OCI-LY1 (cell line): ENCODE results near the gene CTNNBL1.
"Not testable (repeated sequence)": the region's sequence is repeated elsewhere in the genome, so short reads cannot be mapped to it uniquely, and the experiment has no call there.

Experiments used
- H2AFZ ChIP-seq: fragments of 200-600 bp; sonication (generic), shearing (Covaris generic); 2 replicates; pipeline ENCODE4 v1.6.0; 2014; ENCODE audit warnings: antibody characterized with exemption, mild to moderate bottlenecking, low read length
- H3F3A ChIP-seq: fragments of 200-600 bp; sonication (generic), shearing (Covaris generic); 2 replicates; pipeline ENCODE4 v1.6.0; 2014; ENCODE audit warnings: mild to moderate bottlenecking, antibody characterized with exemption, low read length, moderate library complexity; ENCODE audit not compliant: insufficient read depth
- H3K27ac ChIP-seq: fragments of 200-600 bp; sonication (generic); 2 replicates; pipeline ENCODE4 v1.5.1; 2014; ENCODE audit warnings: low read length, mixed run types, mild to moderate bottlenecking, low read depth; ENCODE audit not compliant: poor library complexity, severe bottlenecking
- H3K27me3 ChIP-seq: fragments of 200-600 bp; sonication (generic); 2 replicates; pipeline ENCODE4 v1.6.0; 2014; ENCODE audit warnings: antibody characterized with exemption, mild to moderate bottlenecking, low read length, moderate library complexity; ENCODE audit not compliant: insufficient read depth
- H3K36me3 ChIP-seq: fragments of 200-600 bp; sonication (generic); 2 replicates; pipeline ENCODE4 v1.6.1; 2014; ENCODE audit warnings: mild to moderate bottlenecking, antibody characterized with exemption, low read length, moderate library complexity, mixed read lengths; ENCODE audit not compliant: insufficient read depth
- H3K4me1 ChIP-seq: fragments of 200-600 bp; sonication (generic); 2 replicates; pipeline ENCODE4 v1.5.1; 2014; ENCODE audit warnings: mild to moderate bottlenecking, low read length, moderate library complexity; ENCODE audit not compliant: insufficient read depth, severe bottlenecking
- H3K4me2 ChIP-seq: fragments of 200-600 bp; sonication (generic), shearing (Covaris generic); 2 replicates; pipeline ENCODE4 v1.6.1; 2014; ENCODE audit warnings: low read length
- H3K4me3 ChIP-seq: fragments of 200-600 bp; sonication (generic); 2 replicates; pipeline ENCODE4 v1.5.1; 2014; ENCODE audit warnings: low read length, low read depth, mild to moderate bottlenecking, mixed read lengths; ENCODE audit not compliant: poor library complexity, severe bottlenecking
- H3K79me2 ChIP-seq: fragments of 200-600 bp; shearing (Covaris generic); 2 replicates; pipeline ENCODE4 v1.6.1; 2016; ENCODE audit warnings: mixed run types, low read length, mixed read lengths; ENCODE audit not compliant: insufficient read depth
- H3K9ac ChIP-seq: fragments of 200-600 bp; sonication (generic), shearing (Covaris generic); 2 replicates; pipeline ENCODE4 v1.6.1; 2014; ENCODE audit warnings: mild to moderate bottlenecking, low read length, mixed read lengths
- H3K9me2 ChIP-seq: fragments of 200-600 bp; sonication (generic), shearing (Covaris generic); 2 replicates; pipeline ENCODE4 v1.6.1; 2014; ENCODE audit warnings: low read depth, mild to moderate bottlenecking, low read length, mixed read lengths
- H3K9me3 ChIP-seq: fragments of 200-600 bp; shearing (Covaris generic); 2 replicates; pipeline ENCODE4 v1.6.1; 2014; ENCODE audit warnings: low read length, mixed read lengths
- H4K20me1 ChIP-seq: fragments of 200-600 bp; sonication (generic), shearing (Covaris generic); 2 replicates; pipeline ENCODE4 v1.6.0; 2016; ENCODE audit warnings: mild to moderate bottlenecking, low read length; ENCODE audit not compliant: insufficient read depth
- EZH2 ChIP-seq: fragments of 200-600 bp; sonication (generic), shearing (Covaris generic); IDR thresholded peaks from 2 replicates; pipeline ENCODE4 v1.8.0; 2017; ENCODE audit warnings: borderline replicate concordance, mixed run types, mild to moderate bottlenecking, antibody characterized with exemption, low read length, moderate library complexity, mixed read lengths
- TF ChIP-seq, protein P1 (sequence below): fragments of 200-600 bp; sonication (generic), shearing (Covaris generic); IDR thresholded peaks from 2 replicates; pipeline ENCODE4 v1.5.1; 2017; ENCODE audit warnings: mild to moderate bottlenecking, antibody characterized with exemption, low read length, moderate library complexity, mixed read lengths

Gene CTNNBL1

DNA sequence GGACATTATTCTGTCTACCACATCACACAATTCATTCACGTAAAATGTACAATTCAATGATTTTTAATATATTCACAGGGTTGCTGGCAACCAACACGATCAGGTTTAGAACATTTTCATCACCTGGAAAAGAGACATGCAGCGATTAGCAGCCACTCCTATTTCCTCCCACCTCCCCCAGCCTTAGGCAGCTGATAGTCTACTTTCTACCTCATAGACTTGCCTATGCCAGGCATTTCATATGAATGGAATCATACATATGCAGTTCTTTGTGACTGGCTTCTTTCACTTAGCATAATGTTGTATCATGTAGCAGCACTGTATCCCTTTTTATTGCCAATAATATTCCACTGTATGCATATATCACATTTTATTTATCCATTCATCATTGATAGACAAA is 31.5 kb upstream of the CTNNBL1 start:
- H3K4me3 ChIP-seq = no peak overlapping the region
- no peaks in the 10 kb centered on the region for H3K36me3 ChIP-seq
- H3F3A ChIP-seq = no peaks in the 10 kb centered on the region
- no peak overlapping the region for H3K4me2 ChIP-seq
- no peaks in the 10 kb centered on the region for H3K79me2 ChIP-seq
- H4K20me1 ChIP-seq = no peaks in the 10 kb centered on the region
- no peak overlapping the region for H3K9ac ChIP-seq
- H3K4me1 ChIP-seq = no peaks in the 10 kb centered on the region
- H3K27me3 ChIP-seq = no peaks in the 10 kb centered on the region
- H3K9me3 ChIP-seq = no peaks in the 10 kb centered on the region
- no peak for TF ChIP-seq EZH2
- no peak overlapping the region for H2AFZ ChIP-seq
- H3K9me2 ChIP-seq = no peaks in the 10 kb centered on the region
- no peak overlapping the region for H3K27ac ChIP-seq

DNA sequence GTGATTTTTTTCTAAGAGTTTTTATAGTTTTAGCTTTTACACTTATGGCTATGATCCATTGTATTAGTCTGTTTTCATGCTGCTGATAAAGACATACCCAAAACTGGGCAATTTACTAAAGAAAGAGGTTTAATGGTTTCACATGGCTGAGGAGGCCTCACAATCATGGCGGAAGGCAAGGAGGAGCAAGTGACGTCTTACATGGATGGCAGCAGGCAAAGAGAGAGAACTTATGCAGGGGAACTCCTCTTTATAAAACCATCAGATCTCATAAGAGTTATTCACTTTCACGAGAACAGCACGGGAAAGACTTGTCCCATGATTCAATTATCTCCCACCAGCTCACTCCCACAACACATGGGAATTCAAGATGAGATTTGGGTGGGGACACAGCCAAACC is 29.2 kb upstream of the CTNNBL1 start:
- not testable (repeated sequence) for H3K27ac ChIP-seq, H3K4me3 ChIP-seq, H3F3A ChIP-seq, H3K27me3 ChIP-seq, H3K4me1 ChIP-seq, H3K36me3 ChIP-seq, H3K9me2 ChIP-seq, H3K4me2 ChIP-seq, H4K20me1 ChIP-seq, H3K9me3 ChIP-seq, H2AFZ ChIP-seq, H3K79me2 ChIP-seq, H3K9ac ChIP-seq

DNA sequence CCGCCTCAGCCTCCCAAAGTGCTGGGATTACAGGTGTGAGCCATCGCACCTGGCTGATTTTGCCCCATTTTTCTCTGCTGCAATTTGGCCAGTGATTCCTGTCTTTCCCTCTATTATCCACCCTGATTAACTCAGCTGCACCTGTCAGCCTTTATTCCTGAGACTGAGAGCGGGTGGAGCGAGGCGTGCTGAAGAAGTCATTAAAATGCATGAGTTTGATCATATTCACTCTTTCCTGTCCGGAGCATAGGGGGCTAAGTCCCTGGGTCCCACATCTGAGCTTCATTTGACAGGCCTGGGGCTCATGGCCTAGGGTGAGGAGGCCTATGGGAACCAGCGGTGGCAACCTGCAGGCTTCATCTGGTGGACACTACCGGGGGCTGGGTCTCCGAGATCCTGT is 25.7 kb upstream of the CTNNBL1 start:
- Histone ChIP-seq H3K79me2 (no peaks in the 10 kb centered on the region), H3K36me3 (no peaks in the 10 kb centered on the region), H3K4me3 (no peak overlapping the region), H3K27me3 (0 out of 2 replicates have a peak, but pooled peaks cover 3% of the 10 kb centered on the region), H2AFZ (no peak overlapping the region), H3K4me2 (no peak overlapping the region), H3K27ac (no peak overlapping the region), H3F3A (no peaks in the 10 kb centered on the region), H4K20me1 (no peaks in the 10 kb centered on the region), H3K9ac (no peak overlapping the region), H3K4me1 (no peaks in the 10 kb centered on the region), H3K9me3 (no peaks in the 10 kb centered on the region), H3K9me2 (no peaks in the 10 kb centered on the region)
- TF ChIP-seq EZH2 = no peak
- TF ChIP-seq, protein P1, sequence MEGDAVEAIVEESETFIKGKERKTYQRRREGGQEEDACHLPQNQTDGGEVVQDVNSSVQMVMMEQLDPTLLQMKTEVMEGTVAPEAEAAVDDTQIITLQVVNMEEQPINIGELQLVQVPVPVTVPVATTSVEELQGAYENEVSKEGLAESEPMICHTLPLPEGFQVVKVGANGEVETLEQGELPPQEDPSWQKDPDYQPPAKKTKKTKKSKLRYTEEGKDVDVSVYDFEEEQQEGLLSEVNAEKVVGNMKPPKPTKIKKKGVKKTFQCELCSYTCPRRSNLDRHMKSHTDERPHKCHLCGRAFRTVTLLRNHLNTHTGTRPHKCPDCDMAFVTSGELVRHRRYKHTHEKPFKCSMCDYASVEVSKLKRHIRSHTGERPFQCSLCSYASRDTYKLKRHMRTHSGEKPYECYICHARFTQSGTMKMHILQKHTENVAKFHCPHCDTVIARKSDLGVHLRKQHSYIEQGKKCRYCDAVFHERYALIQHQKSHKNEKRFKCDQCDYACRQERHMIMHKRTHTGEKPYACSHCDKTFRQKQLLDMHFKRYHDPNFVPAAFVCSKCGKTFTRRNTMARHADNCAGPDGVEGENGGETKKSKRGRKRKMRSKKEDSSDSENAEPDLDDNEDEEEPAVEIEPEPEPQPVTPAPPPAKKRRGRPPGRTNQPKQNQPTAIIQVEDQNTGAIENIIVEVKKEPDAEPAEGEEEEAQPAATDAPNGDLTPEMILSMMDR = no peak

DNA sequence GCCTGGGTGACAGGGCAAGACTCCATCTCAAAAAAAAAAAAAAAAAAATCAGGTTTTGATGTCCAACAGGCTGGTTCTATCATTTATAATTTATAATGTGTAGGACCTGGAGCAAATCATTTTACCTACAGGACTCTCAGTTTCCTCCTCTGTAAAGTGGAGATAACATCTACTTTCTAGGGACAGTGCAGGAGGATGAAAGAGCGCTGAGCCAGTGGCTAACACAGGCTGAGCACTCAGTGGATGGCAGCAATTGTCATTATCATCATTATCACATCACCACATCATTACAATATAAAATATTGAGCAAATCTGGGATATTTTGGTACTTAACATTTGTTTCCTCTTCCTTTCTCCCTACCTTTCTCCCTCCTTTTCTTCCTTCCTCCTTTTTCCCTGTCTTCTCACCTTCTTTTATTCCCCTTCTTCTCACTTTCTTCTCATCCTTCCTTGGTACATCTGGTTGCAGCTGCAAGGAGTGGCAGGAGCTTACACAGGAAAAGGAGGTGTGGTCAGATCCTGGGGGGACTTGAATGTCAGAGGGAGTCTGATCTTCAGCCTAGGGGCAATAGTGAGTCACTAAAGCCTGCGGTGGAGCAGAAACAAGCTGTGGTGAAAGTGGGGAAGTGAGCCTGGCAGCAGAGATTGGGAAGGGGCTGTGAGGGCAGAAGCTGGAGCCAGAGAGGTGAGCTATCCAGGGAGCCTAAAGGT is 24.6 kb upstream of the CTNNBL1 start:
- H3K36me3 ChIP-seq = no peaks in the 10 kb centered on the region
- 0 out of 2 replicates have a peak, but pooled peaks cover 3% of the 10 kb centered on the region for H3K27me3 ChIP-seq
- no peak overlapping the region for H3K4me3 ChIP-seq
- no peaks in the 10 kb centered on the region for H3F3A ChIP-seq
- H3K79me2 ChIP-seq = no peaks in the 10 kb centered on the region
- no peaks in the 10 kb centered on the region for H3K9me3 ChIP-seq
- H4K20me1 ChIP-seq = no peaks in the 10 kb centered on the region
- H2AFZ ChIP-seq = no peak overlapping the region
- H3K9ac ChIP-seq = no peak overlapping the region
- no peak overlapping the region for H3K27ac ChIP-seq
- no peaks in the 10 kb centered on the region for H3K4me1 ChIP-seq
- no peak overlapping the region for H3K4me2 ChIP-seq
- TF ChIP-seq EZH2 = no peak
- TF ChIP-seq, protein P1 = no peak
- no peaks in the 10 kb centered on the region for H3K9me2 ChIP-seq
